ENCODE results near the gene PDGFD. TPM values are rescaled to one million over a fixed set of nuclear protein-coding genes. Genes with fewer than 3 reads are reported as not detected.

The PDGFD gene
- total RNA-seq, 1 experiment from 2014 or later = 1.7 TPM

- H2BK5ac ChIP-seq (ENCODE audit: insufficient read length, low read length) = no peak overlapping the region
- H3K79me1 ChIP-seq (ENCODE audit: insufficient read depth, low read depth, low read length, poor library complexity, severe bottlenecking) = no peaks in the 10 kb centered on the region
- no peaks in the 10 kb centered on the region for H3K9me3 ChIP-seq (ENCODE audit: control insufficient read depth, low read depth, low read length)
- no peak for DNase-seq
- H3K4ac ChIP-seq (ENCODE audit: low read depth, low read length) = no peak overlapping the region
- no peaks in the 10 kb centered on the region; the same call in 1 of the 2 replicates for H3K4me1 ChIP-seq (ENCODE audit: insufficient read depth, low read length)
- H3K23ac ChIP-seq (ENCODE audit: insufficient read length, low read depth, low read length) = no peak overlapping the region
- H4K20me1 ChIP-seq (ENCODE audit: control insufficient read depth, insufficient read depth, insufficient read length) = no peaks in the 10 kb centered on the region
- H4K5ac ChIP-seq (ENCODE audit: insufficient read length, low read depth, low read length) = no peak overlapping the region
- Mint-ChIP-seq H3K9me3 (peaks cover 0 to 5% of the 10 kb centered on the region in 2 experiments; a peak in 1 of 5 replicates), H3K4me1 (no peaks in the 10 kb centered on the region), H3K27me3 (ENCODE audit: low read depth) (no peaks in the 10 kb centered on the region), H3K27ac (no peak overlapping the region), H3K36me3 (ENCODE audit: insufficient read depth in 1 of 3, low read depth in 3 of 3) (0 out of 7 replicates have a peak, but pooled peaks cover 0 to 2% (median 0%) of the 10 kb centered on the region in 3 experiments), H3K4me3 (no peak overlapping the region)
- no CpG with 5 or more reads among the region's 1 CpG for WGBS (ENCODE audit: extremely low coverage, insufficient read length, low lambda C conversion rate)
- H3K56ac ChIP-seq (ENCODE audit: insufficient read length, low read depth, low read length) = no peak overlapping the region
- H3K18ac ChIP-seq (ENCODE audit: insufficient read length, low read depth, low read length) = no peak overlapping the region
- no peak overlapping the region for H2BK12ac ChIP-seq (ENCODE audit: insufficient read length, low read depth, low read length)
- no peak for TF ChIP-seq CTCF (conservative IDR thresholded peaks at IDR 0.05)
- no peak overlapping the region for H3K14ac ChIP-seq (ENCODE audit: insufficient read depth, low read length)
- H2BK15ac ChIP-seq (ENCODE audit: low read depth, low read length) = no peak overlapping the region
- H3K27me3 ChIP-seq (ENCODE audit: insufficient read depth, low read length) = no peaks in the 10 kb centered on the region
- no peak overlapping the region for H2AFZ ChIP-seq (ENCODE audit: low read length)
- no peak overlapping the region for H4K8ac ChIP-seq (replicated peaks; ENCODE audit: insufficient read length, low read depth, low read length)
- H3K27ac ChIP-seq (ENCODE audit: insufficient read length, low read depth, low read length) = no peak overlapping the region
- no peak overlapping the region for H2AK5ac ChIP-seq (ENCODE audit: insufficient read length, low read length)
- no peak overlapping the region for H3K4me2 ChIP-seq (ENCODE audit: insufficient read depth, insufficient read length, low read length)
- H2BK120ac ChIP-seq (ENCODE audit: low read depth, low read length, poor library complexity, severe bottlenecking) = no peak overlapping the region
- no peak overlapping the region for H4K91ac ChIP-seq (ENCODE audit: insufficient read length, low read depth, low read length)
- H3T11ph ChIP-seq (ENCODE audit: low read length) = no peak overlapping the region
- H3K23me2 ChIP-seq (ENCODE audit: insufficient read length, low read depth, low read length, poor library complexity, severe bottlenecking) = no peaks in the 10 kb centered on the region
- no peak overlapping the region for H2BK20ac ChIP-seq (ENCODE audit: low read depth, low read length, poor library complexity, severe bottlenecking)
- no peak overlapping the region for H3K9ac ChIP-seq (ENCODE audit: extremely low read depth, insufficient read length, low read length)
- no peaks in the 10 kb centered on the region for H3K79me2 ChIP-seq (ENCODE audit: insufficient read depth, low read length)
Observed at GRCh38 chr11:104175769-104176168, 11.8 kb upstream of the PDGFD start.
